COLO829 (cell line): Measurements from ENCODE around the gene CLEC10A.
A peak's percentile ranks its signal among the peaks of the same experiment; 100 is the strongest.
"Not testable (repeated sequence)": the region's sequence is repeated elsewhere in the genome, so short reads cannot be mapped to it uniquely, and the experiment has no call there.

Experiments
- DNase-seq: peaks from one replicate; pipeline ENCODE4 v3.0.0; 2012; ENCODE audit warnings: low spot score

Gene CLEC10A

DNA sequence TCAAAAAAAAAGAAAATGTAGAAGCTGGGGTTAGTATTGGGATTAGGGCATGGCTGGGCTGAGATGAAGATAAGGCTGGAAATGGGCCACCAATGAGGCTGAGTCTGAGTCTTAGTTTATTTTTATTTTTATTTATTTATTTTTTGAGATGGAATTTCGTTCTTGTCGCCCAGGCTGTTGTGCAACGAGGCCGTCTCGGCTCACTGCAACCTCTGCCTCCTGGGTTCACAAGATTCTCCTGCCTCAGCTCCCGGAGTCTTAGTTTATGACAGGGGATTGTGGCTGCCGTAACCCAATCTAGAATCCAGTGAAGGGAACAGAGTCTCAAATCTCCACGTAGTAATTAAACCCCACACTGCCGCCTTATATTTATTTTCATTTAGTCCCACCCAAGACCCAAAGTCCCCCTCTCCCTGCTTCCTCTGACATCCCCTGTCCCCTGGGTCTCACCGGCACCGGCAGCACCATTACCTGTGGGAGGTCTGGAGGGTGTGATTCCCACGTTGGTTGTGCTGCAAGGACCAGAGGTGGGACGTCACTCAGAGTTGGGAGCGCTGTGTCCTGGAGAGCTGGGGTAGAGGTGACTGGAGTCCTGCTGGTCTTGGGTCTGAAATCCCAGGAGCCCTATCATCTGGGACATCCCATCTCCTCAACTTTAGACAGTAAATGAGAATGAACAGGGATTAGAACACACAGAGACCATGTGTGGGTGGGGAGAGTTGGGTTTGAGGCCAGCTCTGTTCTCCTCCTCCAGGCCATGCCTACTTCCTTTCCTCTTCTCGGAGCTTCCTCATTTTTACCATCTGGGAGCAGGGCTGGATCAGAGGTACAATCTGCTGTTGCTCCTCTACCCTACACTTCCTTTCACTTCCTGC is at the start of gene CLEC10A:
TSS of gene CLEC10A (minus strand) at position 671 of the 875 bp plus-strand sequence. CDS start 1,439 bp downstream, outside the sequence.
- no peak for DNase-seq

- no peak for DNase-seq
These were observed 49.3 kb upstream of the CLEC10A start for GRCh38 chr17:7129311-7129710.

- no peak for DNase-seq
These were observed 48.1 kb upstream of the CLEC10A start for GRCh38 chr17:7128160-7128559.

DNA sequence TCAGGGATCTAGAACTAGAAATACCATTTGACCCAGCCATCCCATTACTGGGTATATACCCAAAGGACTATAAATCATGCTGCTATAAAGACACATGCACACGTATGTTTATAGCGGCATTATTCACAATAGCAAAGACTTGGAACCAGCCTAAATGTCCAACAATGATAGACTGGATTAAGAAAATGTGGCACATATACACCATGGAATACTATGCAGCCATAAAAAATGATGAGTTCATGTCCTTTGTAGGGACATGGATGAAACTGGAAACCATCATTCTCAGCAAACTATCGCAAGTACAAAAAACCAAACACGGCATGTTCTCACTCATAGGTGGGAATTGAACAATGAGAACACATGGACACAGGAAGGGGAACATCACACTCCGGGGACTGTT is 47.5 kb upstream of the CLEC10A start:
- not testable (repeated sequence) for DNase-seq

GRCh38 chr17:7126386-7126785 is 46.3 kb upstream of the CLEC10A start:
- not testable (repeated sequence) for DNase-seq

- peak; percentile 28 for DNase-seq
These were observed 44.9 kb upstream of the CLEC10A start for GRCh38 chr17:7124923-7125322.

DNA sequence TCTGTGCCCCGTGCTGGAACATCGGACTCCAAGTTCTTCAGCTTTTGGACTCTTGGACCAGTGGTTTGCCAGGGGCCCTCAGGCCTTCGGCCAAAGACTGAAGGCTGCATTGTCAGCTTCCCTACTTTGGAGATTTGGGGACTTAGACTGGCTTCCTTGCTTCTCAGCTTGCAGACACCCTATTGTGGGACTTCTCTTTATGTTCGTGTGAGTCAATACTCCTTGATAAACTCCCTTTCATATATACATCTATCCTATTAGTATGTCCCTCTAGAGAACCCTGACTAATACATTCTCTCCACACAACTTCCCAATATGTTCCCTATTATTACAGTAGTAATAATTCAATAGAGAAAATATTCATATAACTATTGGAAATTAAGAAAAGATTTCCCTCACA is 43.8 kb upstream of the CLEC10A start:
- no peak for DNase-seq

- DNase-seq: no peak
These were observed 42.3 kb upstream of the CLEC10A start for GRCh38 chr17:7122381-7122780.

DNA sequence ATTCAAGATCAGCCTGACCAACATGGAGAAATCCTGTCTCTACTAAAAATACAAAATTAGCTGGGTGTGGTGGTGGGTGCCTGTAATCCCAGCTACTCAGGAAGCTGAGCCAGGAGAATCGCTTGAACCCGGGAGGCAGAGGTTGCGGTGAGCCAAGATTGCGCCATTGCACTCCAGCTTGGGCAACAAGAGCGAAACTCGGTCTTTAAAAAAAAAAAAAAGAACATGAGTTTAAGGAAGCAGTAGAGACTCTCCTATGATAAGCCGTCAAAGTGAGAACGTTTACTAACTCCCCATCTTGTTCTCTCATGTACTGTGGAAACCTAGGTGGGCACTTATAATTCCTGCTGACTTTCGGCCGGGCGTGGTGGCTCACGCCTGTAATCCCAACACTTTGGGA is 40.6 kb upstream of the CLEC10A start:
- DNase-seq: not testable (repeated sequence)

DNA sequence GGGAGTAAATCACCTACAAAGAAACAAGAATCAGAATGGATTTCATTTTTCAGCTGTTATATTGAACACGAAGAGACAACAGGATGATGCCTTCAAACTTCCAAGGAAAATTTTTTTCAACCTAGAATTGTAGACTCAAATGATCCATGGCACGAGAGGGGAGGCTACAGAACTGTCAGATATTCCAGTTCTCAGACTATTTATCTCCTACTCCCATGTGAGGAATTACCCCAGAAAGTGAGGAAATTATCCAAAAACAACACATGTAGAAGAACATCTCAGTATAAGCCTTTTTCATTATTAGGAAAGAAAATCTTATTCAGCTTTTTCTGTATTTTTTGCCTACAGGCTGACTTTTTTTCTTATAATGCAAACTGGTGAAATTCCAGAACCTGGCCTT is 40.1 kb upstream of the CLEC10A start:
- no peak for DNase-seq

DNA sequence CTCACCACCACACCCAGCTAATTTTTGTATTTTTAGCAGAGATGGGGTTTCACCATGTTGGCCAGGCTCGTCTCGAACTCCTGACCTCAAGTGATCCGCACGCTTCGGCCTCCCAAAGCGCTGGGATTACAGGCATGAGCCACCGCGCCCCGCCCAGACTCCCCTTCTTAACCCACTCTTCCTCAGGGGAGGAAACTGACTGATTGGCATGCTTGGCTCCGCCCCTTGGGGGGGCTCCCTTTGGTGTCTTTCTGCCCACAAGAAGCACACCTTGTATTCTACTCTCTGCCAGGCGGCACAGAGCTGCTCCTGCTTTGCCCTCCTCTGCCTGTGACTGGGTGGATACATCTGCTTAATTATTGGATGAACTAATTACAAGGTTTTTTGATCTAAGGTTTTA is 39.3 kb upstream of the CLEC10A start:
- DNase-seq: no peak

DNA sequence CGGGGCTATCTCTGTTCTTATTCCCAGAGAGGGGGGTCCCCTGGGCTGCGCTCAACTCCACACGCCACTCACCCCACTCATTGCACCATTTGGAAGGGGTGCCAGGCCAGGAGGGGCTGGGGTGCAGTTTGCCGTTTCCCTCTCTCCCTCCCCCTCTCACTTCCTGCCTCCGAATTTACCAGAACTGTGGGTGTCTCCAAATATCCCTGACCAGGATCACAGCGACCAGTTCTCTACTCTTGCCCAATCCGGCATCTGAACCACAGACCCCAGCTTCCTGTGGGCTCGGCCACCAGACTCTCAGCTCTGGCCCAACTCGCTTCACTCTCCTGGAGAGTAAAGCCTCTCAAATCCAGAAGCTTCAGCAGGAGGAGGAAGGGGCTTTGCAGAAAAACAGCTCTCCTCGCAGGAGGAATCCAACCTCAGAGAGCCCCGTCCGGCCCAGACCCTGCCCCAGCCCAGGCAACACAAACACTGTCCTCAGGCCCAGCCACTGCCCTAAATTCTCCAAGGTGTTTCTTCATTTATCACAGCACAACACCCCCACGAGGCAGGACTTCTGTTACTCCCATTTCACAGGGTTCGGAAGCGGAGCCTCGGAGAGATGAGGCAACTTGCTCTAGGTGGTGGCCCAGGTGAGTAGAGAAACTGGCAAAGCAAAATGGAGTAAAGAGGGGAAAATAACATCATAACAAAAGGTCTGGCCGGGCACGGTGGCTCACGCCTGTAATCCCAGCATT is 35.0 kb upstream of the CLEC10A start:
- no peak for DNase-seq

DNA sequence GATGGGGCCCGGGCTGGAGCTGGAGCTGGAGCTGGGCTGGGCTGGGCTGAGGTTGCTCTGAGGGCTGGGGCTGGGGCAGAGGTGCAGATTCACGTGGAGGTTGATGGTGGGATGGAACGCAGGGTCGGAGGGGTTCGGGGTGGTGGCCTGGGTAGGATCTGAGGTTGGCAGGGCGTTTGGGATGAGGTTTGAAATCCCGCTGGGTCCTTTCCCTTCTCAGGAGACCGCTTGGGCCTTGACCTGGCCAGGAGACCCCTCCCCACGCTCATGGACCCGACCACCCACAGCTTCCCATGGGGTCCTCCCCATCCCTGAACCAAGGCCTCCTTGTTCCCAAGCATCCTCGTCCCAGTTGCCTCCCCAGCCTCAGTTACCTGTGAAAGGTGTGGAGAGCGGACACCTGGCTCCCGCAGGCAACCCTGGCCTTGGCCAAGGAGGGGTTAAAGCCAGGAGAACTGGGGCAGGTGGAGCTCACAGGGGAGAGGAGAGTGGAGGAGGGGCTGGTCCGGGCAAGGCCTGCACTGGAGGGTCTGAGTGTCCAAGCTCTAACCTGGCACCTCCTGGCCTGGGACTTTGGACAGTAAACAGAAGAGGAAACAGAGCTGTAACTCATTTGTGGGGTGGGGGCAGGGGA is 34.3 kb upstream of the CLEC10A start, which contains the start of gene ASGR2:
TSS of gene ASGR2 (minus strand) at position 582 of the 634 bp plus-strand sequence. CDS start 582 bp downstream, outside the sequence.
- no peak for DNase-seq

- DNase-seq: no peak
These were observed 33.4 kb upstream of the CLEC10A start for GRCh38 chr17:7113273-7114071.

DNA sequence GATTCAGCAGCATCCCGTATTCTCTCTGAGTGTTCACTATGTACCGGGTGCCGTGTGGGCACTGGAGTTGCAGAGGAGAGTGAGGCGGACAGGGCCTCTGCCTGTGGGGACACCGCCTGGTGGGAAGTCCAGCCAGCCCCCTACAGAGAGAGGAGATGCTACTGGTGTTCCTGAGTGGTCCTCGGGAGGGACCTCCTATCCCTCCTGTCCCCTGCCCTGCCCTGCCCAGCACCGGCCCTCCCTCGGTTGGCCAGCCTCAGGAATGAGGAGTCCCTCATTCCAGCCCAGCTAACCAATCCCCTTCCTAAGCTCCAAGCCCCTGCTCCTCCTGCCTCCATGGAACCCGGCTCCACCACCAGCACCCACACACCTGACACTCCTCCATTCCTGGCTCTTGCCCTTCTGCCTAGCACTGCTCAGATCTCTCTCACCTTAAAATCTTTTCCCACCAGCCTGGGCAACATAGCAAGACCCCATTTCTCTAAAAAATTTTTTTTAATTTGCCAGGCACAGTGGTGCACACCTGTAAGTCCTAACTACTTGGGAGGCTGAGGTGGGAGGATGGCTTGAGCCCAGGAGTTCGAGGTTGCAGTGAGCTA is 32.6 kb upstream of the CLEC10A start:
- no peak for DNase-seq

GRCh38 chr17:7111784-7112509 is 31.9 kb upstream of the CLEC10A start:
- DNase-seq: no peak

- DNase-seq: no peak
These were observed 30.7 kb upstream of the CLEC10A start for GRCh38 chr17:7110617-7111306.

DNA sequence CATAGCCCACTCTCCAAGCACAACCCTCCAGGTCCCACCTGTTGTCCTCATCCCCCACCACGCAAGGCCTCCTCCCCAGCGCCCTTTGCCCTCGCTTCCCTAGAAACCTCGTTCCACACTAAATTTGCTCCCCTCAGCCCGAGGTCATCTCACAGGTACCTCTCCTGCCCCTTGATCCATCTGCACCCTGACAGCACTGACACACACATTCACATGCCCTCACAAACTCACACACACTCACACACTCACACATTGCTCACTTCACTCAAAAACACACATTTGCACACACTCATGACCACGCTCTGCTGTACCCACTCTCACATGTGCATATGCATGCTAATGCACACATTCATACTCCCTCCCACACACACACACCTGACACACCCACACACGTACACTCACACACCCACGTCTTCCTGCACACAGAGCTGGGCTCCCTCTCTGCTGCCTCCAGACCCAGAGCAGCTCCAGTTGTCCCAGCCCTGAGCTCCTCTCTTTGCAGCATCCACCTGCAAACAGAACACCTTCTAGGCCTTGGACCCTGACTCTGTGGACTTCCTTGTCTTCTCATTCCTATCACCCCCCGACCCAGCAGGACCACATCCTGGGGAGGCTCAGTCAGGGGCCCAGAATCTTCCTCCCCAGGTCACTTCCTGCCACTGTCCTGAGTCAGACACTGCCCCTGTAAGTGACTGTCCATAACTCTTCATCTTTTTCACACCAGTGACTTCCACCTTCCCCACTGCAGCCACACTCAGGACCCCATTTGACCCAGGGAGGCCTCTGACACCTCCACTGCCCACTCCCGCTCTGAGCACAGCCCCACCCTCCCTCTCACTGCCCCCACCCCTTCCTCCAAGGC is 29.6 kb upstream of the CLEC10A start:
- no peak for DNase-seq

DNA sequence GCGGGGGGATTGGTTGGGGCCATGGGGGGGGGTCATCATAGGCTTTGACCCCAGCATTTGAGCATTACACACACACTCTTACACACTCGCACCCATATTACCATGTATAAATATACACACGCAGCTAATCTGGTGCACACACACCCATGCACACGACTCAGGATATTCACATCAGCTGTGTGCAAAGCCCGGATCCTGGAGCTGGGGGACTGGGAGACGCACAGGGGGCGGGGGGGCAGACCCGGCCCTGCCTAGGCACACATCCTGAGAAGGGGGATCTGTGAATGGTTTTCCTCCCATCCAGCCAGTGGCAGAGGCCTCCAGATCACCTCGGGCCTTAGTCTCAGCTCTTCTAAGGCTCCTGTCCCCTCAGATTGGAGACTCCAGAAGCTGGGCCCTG is 28.9 kb upstream of the CLEC10A start:
- DNase-seq: no peak
